Mesendoderm (in vitro differentiated cells): Measurements from ENCODE around the gene COL25A1.

Experiments used
- DNase-seq: peaks from one replicate; pipeline ENCODE4 v3.0.0; 2013
- H2AK5ac ChIP-seq: 2 replicates; pipeline ENCODE4 v1.6.1; 2013; ENCODE audit warnings: low read length, inconsistent platforms
- H2BK120ac ChIP-seq: 2 replicates; pipeline ENCODE4 v1.6.1; 2013; ENCODE audit warnings: low read depth, mild to moderate bottlenecking, low read length, moderate library complexity, mixed read lengths
- H2BK15ac ChIP-seq: replicated peaks from 2 replicates; pipeline ENCODE4 v1.6.1; 2013; ENCODE audit warnings: low read depth, mild to moderate bottlenecking, moderate library complexity
- H2BK5ac ChIP-seq: 2 replicates; pipeline ENCODE4 v1.6.1; 2013; ENCODE audit warnings: low read length, inconsistent platforms
- H3K18ac ChIP-seq: 2 replicates; pipeline ENCODE4 v1.6.1; 2013; ENCODE audit warnings: mild to moderate bottlenecking, low read length, mixed read lengths
- H3K23ac ChIP-seq: one replicate; pipeline ENCODE4 v1.6.1; 2013; ENCODE audit warnings: low read length
- H3K27ac ChIP-seq: 2 replicates; pipeline ENCODE4 v1.5.1; 2013; ENCODE audit warnings: low read depth, mild to moderate bottlenecking, inconsistent platforms, low read length, moderate library complexity
- H3K27me3 ChIP-seq: 2 replicates; pipeline ENCODE4 v1.6.1; 2013; ENCODE audit warnings: low read length, control low read depth, mild to moderate bottlenecking, inconsistent platforms; ENCODE audit not compliant: insufficient read depth, poor library complexity
- H3K36me3 ChIP-seq: 2 replicates; pipeline ENCODE4 v1.6.1; 2013; ENCODE audit warnings: low read length, inconsistent platforms; ENCODE audit not compliant: control insufficient read depth, insufficient read depth
- H3K4ac ChIP-seq: one replicate; pipeline ENCODE4 v1.6.1; 2013; ENCODE audit warnings: low read depth, mild to moderate bottlenecking, low read length, moderate library complexity
- H3K4me1 ChIP-seq: 2 replicates; pipeline ENCODE4 v1.6.1; 2013; ENCODE audit warnings: low read depth, low read length, inconsistent platforms; ENCODE audit not compliant: control insufficient read depth
- H3K4me2 ChIP-seq: 2 replicates; pipeline ENCODE4 v1.6.1; 2013; ENCODE audit warnings: low read length
- H3K4me3 ChIP-seq: 2 replicates; pipeline ENCODE4 v1.5.1; 2013; ENCODE audit warnings: mild to moderate bottlenecking, low read length
- H3K56ac ChIP-seq: one replicate; pipeline ENCODE4 v1.6.1; 2013; ENCODE audit warnings: low read length
- H3K79me1 ChIP-seq: 2 replicates; pipeline ENCODE4 v1.6.1; 2013; ENCODE audit warnings: low read length, inconsistent platforms
- H3K79me2 ChIP-seq: 2 replicates; pipeline ENCODE4 v1.6.1; 2013; ENCODE audit warnings: mild to moderate bottlenecking, low read length; ENCODE audit not compliant: control insufficient read depth, insufficient read depth
- H3K9ac ChIP-seq: 2 replicates; pipeline ENCODE4 v1.6.1; 2013; ENCODE audit warnings: low read length, inconsistent platforms
- H4K5ac ChIP-seq: one replicate; pipeline ENCODE4 v1.6.1; 2013; ENCODE audit warnings: low read length
- H4K8ac ChIP-seq: one replicate; pipeline ENCODE4 v1.6.1; 2013; ENCODE audit warnings: low read depth, mild to moderate bottlenecking, control low read depth, low read length, moderate library complexity
- WGBS: extraction: QIAGEN DNeasy Blood & Tissue Kit; methylation state at CpG from one replicate; pipeline ENCODE4 v1.1.7; 2013; ENCODE audit warnings: low lambda C conversion rate, missing lambda C conversion rate; ENCODE audit not compliant: insufficient coverage; ENCODE audit errors: extremely low coverage; 5-methylcytosine and 5-hydroxymethylcytosine counted together

COL25A1 gene

GRCh38 chr4:109155682-109156283, 146.7 kb downstream of the COL25A1 start:
- Histone ChIP-seq H3K36me3 (no peaks in the 10 kb centered on the region), H2AK5ac (no peak overlapping the region), H3K27ac (no peak overlapping the region), H3K4me3 (no peak overlapping the region), H3K4me2 (no peak overlapping the region), H2BK15ac (no peak overlapping the region), H3K56ac (no peak overlapping the region), H4K5ac (no peak overlapping the region), H3K4me1 (no peaks in the 10 kb centered on the region), H2BK120ac (no peak overlapping the region), H4K8ac (no peak overlapping the region), H3K9ac (no peak overlapping the region), H3K4ac (no peak overlapping the region), H3K18ac (no peak overlapping the region), H3K23ac (no peak overlapping the region), H2BK5ac (no peak overlapping the region), H3K27me3 (no peaks in the 10 kb centered on the region), H3K79me2 (no peaks in the 10 kb centered on the region), H3K79me1 (no peaks in the 10 kb centered on the region)
- no CpG with 5 or more reads among the region's 4 CpGs for whole genome bisulfite sequencing
- no peak for DNase-seq

GRCh38 chr4:109155084-109155483, 147.4 kb downstream of the COL25A1 start:
- H3K79me1 ChIP-seq = no peaks in the 10 kb centered on the region
- H2BK5ac ChIP-seq = no peak overlapping the region
- H2AK5ac ChIP-seq = no peak overlapping the region
- H3K4ac ChIP-seq = no peak overlapping the region
- H3K4me2 ChIP-seq = no peak overlapping the region
- no peaks in the 10 kb centered on the region for H3K27me3 ChIP-seq
- H3K36me3 ChIP-seq = no peaks in the 10 kb centered on the region
- no peak overlapping the region for H2BK120ac ChIP-seq
- H2BK15ac ChIP-seq = no peak overlapping the region
- H3K23ac ChIP-seq = no peak overlapping the region
- H3K9ac ChIP-seq = no peak overlapping the region
- no peak overlapping the region for H3K56ac ChIP-seq
- no peak overlapping the region for H4K5ac ChIP-seq
- no peak overlapping the region for H3K4me3 ChIP-seq
- H3K18ac ChIP-seq = no peak overlapping the region
- no peak for DNase-seq
- no peaks in the 10 kb centered on the region for H3K4me1 ChIP-seq
- H3K79me2 ChIP-seq = no peaks in the 10 kb centered on the region
- no CpG with 5 or more reads among the region's 2 CpGs for WGBS
- H3K27ac ChIP-seq = no peak overlapping the region
- H4K8ac ChIP-seq = no peak overlapping the region

- Histone ChIP-seq H2BK5ac (no peak overlapping the region), H3K27me3 (no peaks in the 10 kb centered on the region), H3K4ac (no peak overlapping the region), H2BK15ac (no peak overlapping the region), H3K4me3 (no peak overlapping the region), H3K9ac (no peak overlapping the region), H4K5ac (no peak overlapping the region), H3K79me1 (no peaks in the 10 kb centered on the region), H3K27ac (no peak overlapping the region), H3K56ac (no peak overlapping the region), H2AK5ac (no peak overlapping the region), H3K18ac (no peak overlapping the region), H3K4me2 (no peak overlapping the region), H2BK120ac (no peak overlapping the region), H4K8ac (no peak overlapping the region), H3K36me3 (no peaks in the 10 kb centered on the region), H3K4me1 (no peaks in the 10 kb centered on the region), H3K23ac (no peak overlapping the region), H3K79me2 (no peaks in the 10 kb centered on the region)
- WGBS = no CpG with 5 or more reads among the region's 4 CpGs
- DNase-seq = no peak
These were observed 148.0 kb downstream of the COL25A1 start for GRCh38 chr4:109154424-109154823.

GRCh38 chr4:109149836-109150235, 152.6 kb downstream of the COL25A1 start:
- Histone ChIP-seq H3K79me2 (no peaks in the 10 kb centered on the region), H3K4me2 (no peak overlapping the region), H3K4me3 (no peak overlapping the region), H3K4me1 (peaks cover 5% of the 10 kb centered on the region), H3K36me3 (no peaks in the 10 kb centered on the region), H2BK15ac (no peak overlapping the region), H3K9ac (no peak overlapping the region), H3K23ac (no peak overlapping the region), H3K4ac (no peak overlapping the region), H3K27ac (no peak overlapping the region), H3K79me1 (no peaks in the 10 kb centered on the region), H3K56ac (no peak overlapping the region), H2BK5ac (no peak overlapping the region), H4K8ac (no peak overlapping the region), H4K5ac (no peak overlapping the region), H2BK120ac (no peak overlapping the region), H2AK5ac (no peak overlapping the region), H3K27me3 (no peaks in the 10 kb centered on the region), H3K18ac (no peak overlapping the region)
- no peak for DNase-seq

GRCh38 chr4:109148577-109149075, 153.8 kb downstream of the COL25A1 start:
- Histone ChIP-seq H3K4me1 (peaks cover 5% of the 10 kb centered on the region), H2AK5ac (no peak overlapping the region), H2BK15ac (no peak overlapping the region), H4K5ac (no peak overlapping the region), H3K4me2 (no peak overlapping the region), H3K36me3 (no peaks in the 10 kb centered on the region), H3K23ac (no peak overlapping the region), H3K56ac (no peak overlapping the region), H3K4ac (no peak overlapping the region), H3K9ac (no peak overlapping the region), H3K4me3 (no peak overlapping the region), H4K8ac (no peak overlapping the region), H3K79me1 (no peaks in the 10 kb centered on the region), H3K27ac (no peak overlapping the region), H3K27me3 (no peaks in the 10 kb centered on the region), H2BK120ac (no peak overlapping the region), H3K18ac (no peak overlapping the region), H3K79me2 (no peaks in the 10 kb centered on the region), H2BK5ac (no peak overlapping the region)
- DNase-seq = no peak
- no CpG with 5 or more reads among the region's 2 CpGs for WGBS

- no peaks in the 10 kb centered on the region for H3K27me3 ChIP-seq
- no peak for DNase-seq
- no CpG with 5 or more reads among the region's 1 CpG for WGBS
These were observed 155.3 kb downstream of the COL25A1 start for GRCh38 chr4:109147135-109147534.

More at GRCh38 chr4:109147135-109147534, 155.3 kb downstream of the COL25A1 start:
- Histone ChIP-seq H2BK5ac (no peak overlapping the region), H3K79me2 (no peaks in the 10 kb centered on the region), H3K18ac (no peak overlapping the region), H4K5ac (no peak overlapping the region), H3K4me1 (peaks cover 5% of the 10 kb centered on the region), H3K4ac (no peak overlapping the region), H3K27ac (no peak overlapping the region), H2AK5ac (no peak overlapping the region), H3K9ac (no peak overlapping the region), H3K56ac (no peak overlapping the region), H3K23ac (no peak overlapping the region), H3K4me3 (no peak overlapping the region), H3K79me1 (no peaks in the 10 kb centered on the region), H4K8ac (no peak overlapping the region), H3K4me2 (no peak overlapping the region), H3K36me3 (no peaks in the 10 kb centered on the region), H2BK15ac (no peak overlapping the region), H2BK120ac (no peak overlapping the region)
